Activated CD8-positive, alpha-beta memory T cell treated with anti-CD3 and anti-CD28 coated beads for 1 hour (primary cell): ENCODE measurements around the gene MYLIP.

Experiments
- DNase-seq, 2 donors: peaks; one replicate each; pipeline ENCODE4 v3.0.0-alpha.2; 2020; ENCODE audit warnings: low read depth in 1 of 2; ENCODE audit errors: extremely low read depth in 1 of 2

MYLIP gene

DNA sequence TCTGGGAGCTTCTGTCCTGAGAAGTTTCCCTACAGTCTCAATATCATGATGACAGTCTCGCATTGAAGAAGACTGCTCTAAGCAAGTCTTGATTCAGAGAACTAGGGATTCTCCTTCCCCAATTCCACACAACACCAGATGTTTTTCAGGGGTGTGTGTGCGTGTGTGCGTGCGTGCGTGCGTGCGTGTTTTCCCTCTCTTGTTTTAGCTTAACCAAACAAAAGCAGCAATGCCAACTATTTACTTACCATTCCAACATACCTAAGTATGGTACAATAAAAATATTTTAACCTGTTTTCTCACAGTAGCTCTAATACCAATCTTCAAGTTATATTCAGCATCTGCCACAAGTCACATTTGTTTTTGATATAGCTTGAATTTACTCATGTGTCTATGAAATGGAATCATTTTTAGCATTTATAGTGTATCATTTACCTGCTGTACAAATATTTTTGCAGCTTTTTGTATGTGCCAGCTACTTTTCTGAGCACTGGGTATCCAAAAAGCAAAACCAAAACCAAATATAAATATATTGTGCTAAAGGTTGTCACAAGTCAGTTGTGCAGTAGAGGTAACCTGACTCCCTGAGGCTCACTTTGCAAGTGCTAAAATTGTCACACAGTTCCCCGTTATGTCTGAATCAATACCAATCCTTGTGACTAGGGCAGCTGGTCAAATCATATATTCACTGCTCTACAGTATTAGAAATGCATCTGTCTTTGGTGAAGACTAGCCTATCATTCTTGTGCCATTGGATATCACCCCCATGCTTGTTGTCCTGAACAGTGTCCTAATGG, 21.7 kb upstream of the MYLIP start:
- no peak for DNase-seq

GRCh38 chr6:16108419-16108818, 20.5 kb upstream of the MYLIP start:
- no peak for DNase-seq

DNA sequence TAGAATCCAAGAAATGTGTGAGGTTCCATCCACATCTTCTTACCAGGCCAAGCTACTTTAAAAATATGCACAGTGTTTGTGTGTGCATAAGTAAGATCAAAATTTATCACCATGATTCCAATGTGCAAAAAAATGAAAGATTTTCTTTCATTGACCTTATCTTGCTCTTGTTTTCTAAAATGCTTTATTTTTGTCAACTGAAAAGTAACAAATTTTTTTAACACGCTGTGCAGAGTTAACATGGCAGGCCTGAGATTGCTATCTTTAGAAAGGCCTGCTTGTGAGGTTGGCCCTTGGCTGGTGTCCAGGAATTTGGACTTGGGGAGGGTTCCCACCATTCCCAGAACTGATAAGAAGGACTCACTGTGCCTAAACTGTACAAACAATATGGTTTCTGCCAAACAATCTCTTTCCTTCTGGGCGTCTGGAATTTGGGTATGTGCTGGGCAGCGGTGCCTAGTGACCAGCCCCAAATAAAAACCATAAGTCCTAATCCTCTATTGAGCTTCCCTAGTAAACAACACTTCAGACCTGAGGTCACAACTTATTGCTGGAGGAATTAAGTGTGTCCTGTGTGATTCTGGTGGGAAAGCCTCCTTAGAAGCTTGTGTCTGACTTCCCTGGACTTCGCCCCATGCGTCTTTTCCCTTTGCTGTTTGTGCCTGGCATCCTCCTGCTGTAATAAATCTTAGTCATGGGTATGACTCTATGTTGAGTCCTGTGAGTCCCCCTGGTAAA, 19.8 kb upstream of the MYLIP start:
- DNase-seq, result no peak

DNA sequence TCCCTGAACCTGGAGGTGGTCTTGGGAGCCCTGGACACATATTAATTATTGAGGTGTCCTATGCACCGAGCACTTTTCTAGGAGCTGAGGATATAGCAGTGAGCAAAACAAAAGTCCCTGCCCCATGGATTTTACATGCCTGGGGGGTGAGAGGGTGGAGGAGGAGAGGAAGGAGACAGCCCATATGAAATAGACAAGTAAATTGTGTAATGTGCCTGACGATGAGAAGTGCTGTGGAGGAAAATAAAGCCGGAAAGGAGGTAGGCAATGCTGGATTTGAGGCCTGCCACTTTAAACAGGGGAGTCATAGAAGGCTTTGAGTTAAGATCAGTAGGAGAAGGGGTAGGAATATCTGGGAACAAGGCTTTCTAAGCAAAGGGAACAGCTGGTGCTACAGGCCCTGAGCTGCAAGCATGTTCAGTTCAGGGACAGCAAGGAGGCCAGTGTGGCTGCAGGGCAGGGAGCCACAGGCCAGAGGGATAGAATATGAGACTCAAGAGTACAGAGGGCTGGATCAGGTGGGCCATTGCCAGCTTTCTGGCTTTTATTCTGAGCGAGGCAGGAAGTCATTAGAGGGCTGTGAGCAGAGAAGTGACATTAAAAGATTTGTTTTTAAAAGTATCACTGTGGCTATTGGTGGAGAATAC, 19.1 kb upstream of the MYLIP start:
- no peak for DNase-seq

- DNase-seq, result no peak
These were observed 10.1 kb upstream of the MYLIP start for GRCh38 chr6:16118825-16119224.

DNA sequence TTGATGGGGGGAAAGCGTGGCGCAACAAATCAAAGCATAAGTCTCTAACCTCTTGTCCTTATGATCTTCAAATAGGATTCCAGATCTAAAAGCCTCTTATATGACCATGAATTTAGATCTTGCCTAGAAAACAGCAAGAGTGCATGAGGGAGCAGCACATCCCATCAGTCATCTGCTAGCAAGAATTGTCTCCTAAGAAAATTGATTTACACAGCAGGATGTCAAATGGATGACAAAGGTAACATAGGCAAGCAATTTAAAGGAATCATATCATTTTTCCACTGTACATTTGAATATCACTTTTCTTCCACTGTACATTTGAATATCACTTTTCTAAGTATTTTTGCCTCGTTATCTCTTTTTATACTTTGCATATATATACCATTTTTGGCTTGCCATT, 7.5 kb upstream of the MYLIP start:
- no peak for DNase-seq

GRCh38 chr6:16122197-16122596, 6.7 kb upstream of the MYLIP start:
- DNase-seq, result no peak

DNA sequence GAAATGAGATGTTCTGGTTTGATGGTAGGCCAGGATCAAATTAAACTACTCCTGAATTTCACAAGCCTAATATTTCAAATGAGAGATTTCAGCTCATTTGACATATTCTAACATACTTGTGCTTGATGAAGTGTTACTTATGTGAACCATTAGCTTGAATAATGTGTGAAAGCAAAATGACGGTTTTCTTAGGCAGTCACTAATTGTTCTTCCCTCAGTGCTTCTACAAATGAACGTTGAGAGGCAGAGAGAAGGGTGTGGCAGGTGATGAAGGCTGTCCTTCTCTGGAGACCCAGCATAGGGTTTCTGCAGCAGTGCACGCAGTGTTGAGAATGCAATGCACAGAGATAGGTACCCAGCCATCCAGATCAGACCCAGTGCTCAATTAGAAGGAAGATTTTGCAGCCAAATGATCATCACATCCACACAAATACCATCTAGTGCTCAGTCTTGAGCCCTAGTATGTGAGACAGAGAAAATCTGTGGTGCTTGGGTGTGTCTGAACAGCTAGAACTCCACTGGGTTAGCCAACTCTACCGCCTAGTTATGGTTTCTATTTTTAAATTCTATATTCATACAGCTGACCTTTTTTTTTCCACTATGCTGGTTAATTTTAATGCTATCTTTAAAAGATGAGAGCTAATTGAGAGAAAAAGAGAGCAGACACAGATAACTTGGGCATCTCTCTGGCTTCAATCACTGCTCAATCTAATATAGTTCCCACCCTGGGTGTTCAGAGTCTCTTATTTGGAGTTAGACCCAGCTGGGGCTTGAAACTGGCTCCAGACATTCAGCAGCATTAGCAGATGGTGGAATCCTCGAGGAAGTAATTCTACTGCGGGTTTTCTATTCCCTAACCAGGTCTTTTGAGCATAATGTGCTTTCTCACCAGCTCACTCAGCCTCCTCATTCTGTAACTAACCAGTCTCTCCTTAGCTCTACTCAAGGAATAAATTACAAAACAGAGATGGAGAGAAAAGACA, 4.4 kb upstream of the MYLIP start:
- no peak for DNase-seq

DNA sequence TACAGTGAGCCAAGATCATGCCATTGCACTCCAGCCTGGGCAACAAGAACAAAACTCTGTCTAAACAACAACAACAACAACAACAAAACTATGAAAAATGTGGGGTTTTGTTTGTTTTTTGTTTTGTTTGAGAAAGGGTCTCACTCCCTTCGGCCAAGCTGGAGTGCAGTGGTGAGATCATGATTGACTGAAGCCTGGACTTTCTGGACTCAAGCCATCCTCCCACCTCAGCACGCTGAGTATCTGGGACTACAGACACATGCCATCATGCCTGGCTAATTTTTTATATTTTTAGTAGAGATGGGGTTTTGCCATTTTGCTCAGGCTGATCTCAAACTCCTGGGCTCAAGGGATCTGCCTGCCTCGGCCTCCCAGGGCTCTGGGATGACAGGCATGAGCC, 2.8 kb upstream of the MYLIP start:
- no peak for DNase-seq

- DNase-seq, result no peak
These were observed 2.0 kb upstream of the MYLIP start for GRCh38 chr6:16126861-16127260.

- DNase-seq, result no peak
These were observed 1.4 kb upstream of the MYLIP start for GRCh38 chr6:16127471-16127870.

DNA sequence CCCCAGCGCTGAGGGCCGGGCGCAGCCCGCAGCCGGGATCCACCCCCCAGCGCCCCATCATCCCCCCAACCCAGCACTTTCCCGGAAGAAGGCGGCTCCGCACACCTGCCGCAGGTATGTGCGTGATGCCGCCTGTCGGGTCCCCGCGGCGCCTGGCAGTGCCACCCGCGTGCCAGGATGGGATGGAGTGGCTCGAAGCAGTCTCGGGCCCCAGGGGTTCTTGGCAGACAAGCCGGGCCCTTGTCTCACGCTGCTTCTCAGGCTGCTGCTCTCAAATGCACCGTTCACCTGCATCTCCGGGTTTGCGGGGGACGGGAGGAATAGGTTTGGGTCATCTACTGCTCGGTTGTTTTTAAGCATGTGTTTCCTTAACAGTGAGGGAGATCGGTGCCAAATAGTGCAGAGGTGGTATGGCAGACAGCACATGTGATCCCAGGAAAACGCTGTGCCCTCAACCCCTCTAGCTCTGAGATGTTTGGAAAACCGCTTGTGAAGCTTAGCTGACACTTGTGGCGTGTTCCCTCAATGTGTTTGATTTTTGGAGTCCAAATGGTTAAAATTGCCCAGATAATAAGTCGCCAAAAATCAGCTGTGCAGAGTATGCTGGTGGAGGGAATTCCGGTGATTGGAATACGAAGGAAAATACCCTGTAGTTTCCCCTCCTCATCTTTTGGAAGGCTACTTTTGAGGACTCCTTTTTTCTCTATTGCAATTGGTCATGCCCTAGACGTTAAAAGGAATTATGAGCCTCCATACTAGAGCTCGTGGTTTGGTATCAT, 926 bp downstream of the MYLIP start:
- peak in 1 of 2 donors; percentile 26 for DNase-seq

DNA sequence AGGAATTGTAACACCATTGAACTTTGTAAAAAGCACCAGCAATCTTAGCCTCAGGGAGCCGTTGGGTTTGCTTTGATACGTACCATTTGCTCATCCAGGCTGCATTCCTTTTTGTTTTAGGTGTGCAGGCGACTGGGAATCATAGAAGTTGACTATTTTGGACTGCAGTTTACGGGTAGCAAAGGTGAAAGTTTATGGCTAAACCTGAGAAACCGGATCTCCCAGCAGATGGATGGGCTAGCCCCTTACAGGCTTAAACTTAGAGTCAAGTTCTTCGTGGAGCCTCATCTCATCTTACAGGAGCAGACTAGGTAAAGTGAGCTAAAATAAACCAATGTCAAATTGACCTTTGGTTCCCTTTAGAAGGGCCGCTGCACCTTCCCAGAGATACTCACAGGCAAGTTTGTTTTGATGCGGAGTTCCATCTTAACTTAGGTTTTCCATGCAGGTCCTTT, 1.6 kb downstream of the MYLIP start:
- DNase-seq, result no peak

GRCh38 chr6:16130932-16131387, 2.1 kb downstream of the MYLIP start:
- DNase-seq, result no peak

DNA sequence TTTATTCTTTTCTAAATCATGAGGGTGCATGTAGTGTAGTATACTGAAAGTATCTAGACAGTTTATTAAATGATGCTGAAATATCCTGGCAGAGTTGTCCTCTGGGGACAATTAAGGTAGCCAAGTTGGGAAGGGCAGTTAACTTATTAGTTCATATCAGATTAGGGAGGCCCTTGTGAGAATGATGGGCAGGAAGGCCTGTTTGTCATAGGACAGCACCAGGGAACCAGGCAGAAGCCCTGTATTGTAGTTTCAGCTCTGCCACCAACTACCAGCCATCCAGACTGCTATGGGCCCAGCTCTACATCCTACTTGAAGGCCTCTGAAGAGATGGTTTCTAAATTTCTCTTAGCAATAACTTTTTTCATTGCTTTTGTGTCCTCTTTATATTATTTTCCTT, 4.0 kb downstream of the MYLIP start:
- DNase-seq, result no peak

GRCh38 chr6:16134430-16134829, 5.5 kb downstream of the MYLIP start:
- DNase-seq, result no peak

- no peak for DNase-seq
These were observed 6.2 kb downstream of the MYLIP start for GRCh38 chr6:16135066-16135465.

DNA sequence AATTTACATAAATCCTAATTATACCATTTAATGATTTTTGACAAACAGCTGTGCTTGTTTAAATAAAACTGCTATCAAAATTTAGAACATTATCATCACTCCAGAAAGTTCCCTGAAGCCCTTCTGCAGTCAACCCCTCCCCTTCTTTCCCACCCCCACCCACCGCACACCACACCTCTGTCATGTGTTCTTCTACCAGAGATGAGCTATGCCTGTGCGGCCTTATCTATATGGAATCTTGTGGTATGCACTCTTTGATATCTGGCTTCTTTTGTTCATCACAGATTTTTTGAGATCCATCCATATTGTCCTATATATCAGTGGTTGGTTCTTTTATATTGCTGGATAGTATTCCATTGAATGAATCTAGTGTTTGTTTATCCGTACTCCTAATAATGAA, 7.2 kb downstream of the MYLIP start:
- DNase-seq, result peak in 1 of 2 donors; percentile 26

GRCh38 chr6:16136621-16137450, 8.0 kb downstream of the MYLIP start:
- peak in 1 of 2 donors; percentile 15 for DNase-seq
